GM12864 (cell line): ENCODE results near the gene UBXN6.
A peak's percentile ranks its signal among the peaks of the same experiment; 100 is the strongest.

ENCODE experiments used
- DNase-seq: peaks from one replicate; pipeline ENCODE4 v3.0.0-alpha.2; 2011; ENCODE audit warnings: low read depth
- H3K4me3 ChIP-seq: 2 replicates; pipeline ENCODE4 v1.5.1; 2011; ENCODE audit warnings: mild to moderate bottlenecking, low read depth, low read length, control low read depth
- CTCF ChIP-seq: IDR thresholded peaks from 2 replicates; pipeline ENCODE4 v1.5.1; 2011; ENCODE audit warnings: low read depth, mild to moderate bottlenecking, moderate library complexity, low read length, control low read depth, inconsistent platforms; ENCODE audit errors: missing control alignments

UBXN6 gene

GRCh38 chr19:4409123-4409933 is 48.3 kb downstream of the UBXN6 start:
- DNase-seq: no peak
- H3K4me3 ChIP-seq: no peak overlapping the region
- TF ChIP-seq CTCF: no peak

- DNase-seq: no peak
- TF ChIP-seq CTCF: no peak
- no peak overlapping the region for H3K4me3 ChIP-seq
These were observed 51.0 kb downstream of the UBXN6 start for GRCh38 chr19:4406626-4407025.

- TF ChIP-seq CTCF: no peak
- H3K4me3 ChIP-seq: no peak overlapping the region
- DNase-seq: no peak
These were observed 51.6 kb downstream of the UBXN6 start for GRCh38 chr19:4405977-4406376.

GRCh38 chr19:4403005-4403761 is 54.4 kb downstream of the UBXN6 start:
- no peak for DNase-seq
- no peak for TF ChIP-seq CTCF
- peak overlapping the region; percentile 78 for H3K4me3 ChIP-seq

- TF ChIP-seq CTCF: no peak
- peak within 1 kb of the TSS; percentile 78 for H3K4me3 ChIP-seq
- DNase-seq: peak; percentile 100
These were observed 55.2 kb downstream of the UBXN6 start, which contains the start of gene CHAF1A for GRCh38 chr19:4402171-4403004. TSS of gene CHAF1A (plus strand) at chr19:4402640. CDS start at chr19:4402763, 123 bp downstream.

- H3K4me3 ChIP-seq: peak overlapping the region; percentile 45
- TF ChIP-seq CTCF: no peak
- DNase-seq: no peak
These were observed 55.8 kb downstream of the UBXN6 start for GRCh38 chr19:4401769-4402170.
